ENCODE results near the gene CPNE1.

The CPNE1 gene

GRCh38 chr20:35598476-35598875 lies 66.2 kb downstream of the CPNE1 start:
- no peak for DNase-seq

GRCh38 chr20:35597186-35597585 lies 67.5 kb downstream of the CPNE1 start:
- DNase-seq: no peak

GRCh38 chr20:35595901-35596300 lies 68.8 kb downstream of the CPNE1 start:
- no peak for DNase-seq

GRCh38 chr20:35595456-35595855 lies 69.2 kb downstream of the CPNE1 start:
- no peak for DNase-seq

GRCh38 chr20:35592339-35592974 lies 72.2 kb downstream of the CPNE1 start:
- DNase-seq: no peak

- DNase-seq: no peak
These were observed 76.3 kb downstream of the CPNE1 start for GRCh38 chr20:35588397-35588796.

GRCh38 chr20:35587436-35587835 lies 77.3 kb downstream of the CPNE1 start:
- DNase-seq: no peak

- DNase-seq: no peak
These were observed 77.8 kb downstream of the CPNE1 start for GRCh38 chr20:35586751-35587425.

- DNase-seq: no peak
These were observed 80.8 kb downstream of the CPNE1 start for GRCh38 chr20:35583636-35584560.

- no peak for DNase-seq
These were observed 81.8 kb downstream of the CPNE1 start for GRCh38 chr20:35582741-35583404.

GRCh38 chr20:35582131-35582530 lies 82.6 kb downstream of the CPNE1 start:
- DNase-seq: no peak

GRCh38 chr20:35579196-35579595 lies 85.5 kb downstream of the CPNE1 start:
- DNase-seq: no peak

- DNase-seq: no peak
These were observed 86.2 kb downstream of the CPNE1 start for GRCh38 chr20:35578469-35578868.

- no peak for DNase-seq
These were observed 87.9 kb downstream of the CPNE1 start for GRCh38 chr20:35576816-35577215.
